Stimulated activated CD8-positive, alpha-beta memory T cell treated with anti-CD3 and anti-CD28 coated beads, Interleukin-15, amount 100 ng/mL, for 4 hours (primary cell): Measurements from ENCODE around the gene ZDBF2.
"Not testable (repeated sequence)": the region's sequence is repeated elsewhere in the genome, so short reads cannot be mapped to it uniquely, and the experiment has no call there.

ENCODE experiments used
- DNase-seq, 2 donors: peaks; one replicate each; pipeline ENCODE4 v3.0.0-alpha.2; 2020; ENCODE audit warnings: low read depth in 2 of 2

Gene ZDBF2

DNA sequence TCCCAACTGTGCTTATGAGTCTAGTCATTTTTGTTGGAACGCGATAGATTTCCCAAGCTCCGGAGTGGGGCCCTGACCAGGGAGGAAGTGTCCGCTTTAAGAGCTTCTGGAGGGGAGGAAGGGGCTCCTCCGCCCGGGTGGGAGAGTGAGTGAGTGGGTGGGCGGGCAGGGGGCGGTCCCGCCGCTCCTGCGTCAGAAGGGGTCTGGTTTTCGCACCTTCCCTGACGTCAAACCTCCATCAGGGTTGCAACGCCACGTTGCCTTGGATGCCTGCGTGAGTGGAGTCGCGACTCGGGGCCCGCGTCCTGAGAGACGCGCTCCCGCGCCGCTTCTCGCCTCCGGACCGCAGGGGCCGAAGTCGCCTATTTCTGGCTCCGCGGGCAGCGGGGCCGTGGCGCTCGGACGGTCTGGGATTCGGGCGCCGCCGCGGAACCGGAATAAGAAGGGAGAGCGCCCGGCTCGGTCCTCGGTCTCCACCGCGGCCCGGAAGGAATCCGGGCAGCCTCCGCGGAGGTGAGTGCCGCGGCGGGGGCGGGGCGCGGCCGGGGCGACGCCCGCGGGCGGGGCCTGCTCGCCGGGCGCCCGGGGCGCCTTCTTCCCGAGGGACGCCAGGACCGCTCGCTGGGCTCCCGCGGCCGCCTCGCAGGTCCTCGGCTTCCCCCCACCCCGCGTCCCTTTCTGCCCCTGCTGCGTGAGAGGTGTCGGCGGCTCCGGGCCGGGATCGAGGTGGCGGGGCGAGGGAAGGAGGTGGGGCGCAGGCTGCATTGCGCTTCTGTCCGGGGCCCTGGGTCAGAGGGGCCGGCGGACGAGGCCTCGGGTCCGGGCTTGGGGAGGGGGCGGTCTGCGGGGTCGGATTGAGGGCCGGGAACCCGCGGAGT, at the start of gene ZDBF2:
Gene ZDBF2 (plus strand): TSS at position 230 of the 878 bp plus-strand sequence. CDS start 7,187 bp downstream, outside the sequence.
- DNase-seq = peak; percentile 6 to 14

DNA sequence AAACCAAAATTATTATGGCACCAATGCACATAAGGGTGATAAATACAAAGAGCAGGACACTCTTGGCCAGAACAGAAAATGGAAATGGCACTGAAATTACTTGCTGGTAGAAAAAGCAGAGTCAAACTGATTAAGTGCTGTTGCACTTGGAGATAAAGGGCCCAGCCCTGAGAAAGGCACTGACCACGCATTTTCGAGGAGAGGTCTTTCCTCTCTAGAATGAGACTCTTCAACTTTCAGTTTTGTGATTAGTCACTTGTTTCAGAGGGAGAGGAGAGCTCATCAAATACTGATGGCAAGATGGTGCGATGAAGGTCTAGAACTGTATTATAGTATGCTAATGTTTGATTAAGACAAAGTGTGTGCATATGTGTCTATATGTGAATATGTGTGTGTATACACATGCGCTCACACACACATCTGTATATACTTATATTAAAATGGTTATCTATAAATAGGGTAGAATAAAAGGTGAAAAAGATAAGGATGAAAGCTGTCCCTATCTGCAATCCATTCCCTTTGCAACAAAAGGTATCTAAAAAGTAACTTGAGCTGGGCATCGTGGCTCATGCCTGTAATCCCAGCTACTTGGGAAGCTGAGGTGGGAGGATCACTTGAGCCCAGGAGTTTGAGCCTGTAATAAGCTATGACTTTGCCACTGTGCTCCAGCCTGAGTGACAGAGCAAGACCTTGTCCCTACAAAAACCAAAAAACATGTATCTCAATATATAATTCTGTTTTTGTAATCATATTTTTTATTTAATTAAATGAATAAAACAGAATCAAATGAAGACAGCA, 48.8 kb upstream of the ZDBF2 start:
- DNase-seq = no peak

DNA sequence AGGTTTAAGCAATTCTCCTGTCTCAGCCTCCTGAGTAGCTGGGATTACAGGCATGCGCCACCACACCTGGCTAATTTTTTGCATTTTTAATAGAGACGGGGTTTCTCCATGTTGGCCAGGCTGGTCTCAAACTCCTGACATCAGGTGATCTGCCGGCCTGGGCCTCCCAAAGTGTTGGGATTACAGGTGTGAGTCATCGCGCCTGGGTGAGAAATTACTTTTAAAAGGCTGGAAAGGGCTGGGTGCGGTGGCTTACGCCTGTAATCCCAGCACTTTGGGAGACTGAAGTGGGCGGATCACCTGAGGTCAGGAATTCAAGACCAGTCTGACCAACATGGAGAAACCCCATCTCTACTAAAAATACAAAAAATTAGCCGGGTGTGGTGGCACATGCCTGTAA, 45.8 kb upstream of the ZDBF2 start:
- not testable (repeated sequence) for DNase-seq

DNA sequence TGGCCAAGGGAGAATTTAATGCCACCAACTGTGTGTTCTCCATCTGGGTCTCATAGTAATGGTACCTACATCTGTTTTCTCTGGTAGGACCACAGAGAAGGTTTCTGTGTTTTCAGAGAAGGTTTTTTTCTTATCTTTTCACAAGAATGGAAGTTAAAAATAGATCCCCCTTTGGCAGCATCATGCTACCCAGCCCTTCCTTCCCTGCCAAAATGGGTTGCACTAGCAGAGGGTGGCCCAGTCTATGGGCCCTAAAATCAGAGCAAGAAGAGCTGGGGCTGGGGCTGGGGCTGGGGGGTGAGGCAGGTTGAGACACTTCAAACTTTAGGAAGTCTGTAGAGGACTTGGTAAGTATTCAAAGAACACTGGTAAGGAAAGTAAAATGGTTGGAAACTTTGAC, 44.8 kb upstream of the ZDBF2 start:
- DNase-seq = no peak

DNA sequence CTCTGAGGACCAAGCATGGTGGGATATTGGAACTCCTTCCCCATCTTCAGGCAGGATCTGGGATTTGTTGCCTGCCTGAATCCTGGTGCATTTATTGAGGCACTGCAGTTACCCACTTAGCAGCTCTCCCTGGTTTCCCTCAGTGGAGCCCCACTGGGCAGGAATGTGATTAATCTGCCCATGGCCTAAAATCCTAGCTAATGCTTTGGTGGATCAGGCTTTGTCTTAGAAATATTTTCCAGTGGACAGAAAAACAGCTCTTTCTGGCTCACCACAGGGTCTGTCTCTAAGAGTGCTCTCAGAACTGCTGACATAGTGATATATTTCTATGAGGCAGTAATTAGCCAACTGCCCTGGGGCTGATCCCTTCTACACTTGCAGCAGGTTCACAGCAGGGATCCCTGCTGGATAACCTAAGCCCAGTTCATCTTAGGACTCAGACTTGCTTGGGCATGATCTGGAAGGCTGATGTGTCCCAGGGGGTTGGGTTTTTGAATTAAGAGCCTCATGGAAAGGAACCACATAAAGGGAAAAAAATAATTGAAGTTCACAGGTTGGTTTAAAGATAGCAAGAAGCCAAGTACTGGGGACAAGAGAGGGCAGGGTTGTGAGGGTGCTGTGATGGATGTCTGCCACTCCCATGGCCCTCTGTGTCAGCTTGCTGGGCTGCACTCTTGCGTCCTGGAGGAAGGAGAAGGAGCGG, 44.3 kb upstream of the ZDBF2 start:
- DNase-seq = no peak

DNA sequence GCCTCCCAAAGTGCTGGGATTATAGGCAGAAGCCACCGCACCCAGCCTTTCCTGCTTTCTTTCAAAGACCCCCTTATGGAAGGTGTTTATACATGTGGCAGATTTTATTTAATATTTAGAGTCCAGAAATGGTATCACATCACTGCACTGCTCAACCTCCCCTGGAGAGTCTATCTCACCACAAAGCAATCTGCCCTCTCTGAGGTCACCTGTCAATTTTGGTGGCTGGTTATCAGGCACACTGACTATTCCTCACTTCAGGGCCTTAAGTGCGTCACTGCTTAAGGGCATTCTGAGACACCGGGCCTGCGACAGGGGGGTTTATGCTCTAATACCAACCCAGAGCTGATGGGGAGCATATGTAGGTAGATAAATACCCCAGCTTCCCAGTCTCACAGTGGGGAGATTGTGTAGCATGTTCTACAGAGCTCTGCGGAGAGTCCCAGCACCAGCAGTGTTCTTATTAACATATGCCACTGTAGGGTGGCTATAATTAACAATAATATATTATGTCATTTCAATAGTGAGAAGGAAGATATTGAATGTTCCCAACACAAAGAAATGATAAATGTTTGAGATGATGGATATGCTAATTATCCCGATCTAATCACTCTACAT, 42.7 kb upstream of the ZDBF2 start:
- no peak for DNase-seq

DNA sequence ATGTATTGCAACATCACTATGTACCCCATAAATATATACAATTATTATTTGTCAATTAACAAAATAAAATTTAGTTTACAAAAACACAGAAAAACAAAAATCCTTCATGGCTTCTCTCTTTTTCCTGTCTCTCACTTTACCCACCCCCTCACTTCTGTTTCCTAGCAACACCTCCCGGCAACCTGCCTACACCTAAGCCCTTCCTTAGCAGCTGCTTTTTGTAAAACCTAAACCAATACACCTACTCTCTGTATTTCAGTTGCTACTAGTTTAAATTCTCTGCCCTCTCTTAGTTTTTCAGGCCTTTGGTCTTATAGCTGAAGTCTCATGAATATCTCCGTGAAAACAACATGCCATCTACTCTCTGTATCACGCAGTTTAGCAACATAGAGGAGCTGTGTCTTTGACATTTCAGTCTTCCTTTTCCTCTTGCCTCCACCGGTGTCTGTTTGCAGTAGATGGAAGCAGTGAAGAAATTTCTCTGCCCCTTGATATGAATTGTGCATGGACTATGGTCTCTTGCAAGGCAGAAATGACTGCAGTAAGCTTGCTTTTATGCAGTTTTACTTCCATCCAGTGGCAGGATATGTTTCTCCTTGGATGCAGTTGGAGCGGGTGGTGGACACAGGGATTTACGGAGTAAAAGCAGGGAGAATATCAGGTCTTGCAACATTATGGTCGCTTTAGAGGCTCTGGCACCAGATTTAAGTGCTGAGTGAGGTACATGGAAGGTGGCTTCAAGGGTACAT, 42.0 kb upstream of the ZDBF2 start:
- DNase-seq = no peak

DNA sequence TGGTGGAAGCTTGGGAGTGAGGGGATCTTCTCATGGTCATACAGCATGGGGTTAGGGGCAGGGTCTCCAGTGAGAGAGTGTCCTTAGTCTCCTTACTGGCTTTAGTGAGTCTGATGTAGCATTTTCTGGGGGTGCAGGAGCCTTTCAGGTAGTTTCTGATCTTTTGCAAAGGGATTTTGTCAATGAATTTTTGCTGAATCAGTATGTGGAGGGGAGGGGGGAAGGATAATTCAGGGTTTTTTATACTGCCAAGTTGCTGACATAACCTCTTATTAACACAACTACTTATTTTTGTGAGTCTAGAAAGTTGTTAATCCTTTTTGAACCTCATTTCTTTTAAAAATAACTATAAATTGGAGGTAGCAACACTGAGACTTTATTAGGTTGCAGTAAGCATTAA, 35.3 kb upstream of the ZDBF2 start:
- DNase-seq = no peak

DNA sequence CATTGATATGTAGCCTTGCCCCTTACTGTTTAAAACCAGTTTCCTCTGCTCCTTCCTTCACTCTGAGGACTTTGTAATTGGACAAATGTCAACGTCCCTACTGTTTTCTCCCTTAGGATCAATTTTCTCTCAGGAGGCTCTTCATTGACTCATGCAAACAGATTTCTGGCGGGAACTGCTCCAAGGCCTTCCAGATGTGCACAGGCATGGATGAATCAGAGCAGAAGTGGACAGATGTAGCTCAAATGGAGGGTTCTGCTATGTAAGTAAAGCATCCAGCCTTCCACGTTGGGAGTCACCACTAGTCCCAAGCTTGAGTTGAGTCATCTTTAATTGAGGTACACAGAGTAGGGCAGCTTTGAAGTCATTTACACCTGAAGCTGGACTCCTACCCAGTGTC, 34.1 kb upstream of the ZDBF2 start:
- no peak for DNase-seq

DNA sequence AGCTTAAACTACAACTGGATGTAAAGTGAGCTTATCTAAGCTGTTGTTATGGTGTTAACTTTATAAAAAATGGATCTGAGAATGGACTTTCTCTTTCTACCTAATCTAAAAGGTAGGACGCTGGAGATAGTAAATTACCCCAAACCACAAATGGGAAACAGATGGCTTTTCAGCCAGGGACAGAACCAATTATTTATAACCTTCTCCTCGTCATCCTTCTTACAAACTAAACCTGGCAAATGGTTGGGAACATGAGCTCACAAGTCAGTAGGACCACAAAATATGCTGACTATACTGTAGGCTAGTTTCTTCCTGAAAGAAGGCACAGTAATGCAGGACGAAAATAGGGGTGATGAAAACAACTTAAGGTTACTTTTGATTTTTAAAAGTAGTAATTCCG, 32.7 kb upstream of the ZDBF2 start:
- DNase-seq = no peak

DNA sequence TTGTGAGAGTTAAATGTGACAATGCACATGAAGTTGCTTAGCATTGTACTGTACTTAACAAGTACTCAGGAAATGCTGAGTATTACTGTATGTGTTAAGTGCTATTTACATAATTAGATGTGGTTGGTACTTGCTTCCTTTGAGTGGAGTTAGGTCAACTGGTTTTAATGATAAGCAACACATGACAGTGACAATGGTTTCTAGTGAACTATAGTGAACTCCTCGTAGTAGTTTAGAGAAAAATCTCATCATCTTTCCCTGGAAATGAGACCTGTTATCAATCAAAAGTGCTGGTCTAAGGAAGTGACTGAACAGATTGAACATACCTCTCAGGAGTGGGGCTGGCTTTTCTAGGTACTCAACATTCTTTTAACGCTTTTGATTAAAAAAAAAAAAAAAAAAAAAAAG, 29.2 kb upstream of the ZDBF2 start:
- DNase-seq = no peak

DNA sequence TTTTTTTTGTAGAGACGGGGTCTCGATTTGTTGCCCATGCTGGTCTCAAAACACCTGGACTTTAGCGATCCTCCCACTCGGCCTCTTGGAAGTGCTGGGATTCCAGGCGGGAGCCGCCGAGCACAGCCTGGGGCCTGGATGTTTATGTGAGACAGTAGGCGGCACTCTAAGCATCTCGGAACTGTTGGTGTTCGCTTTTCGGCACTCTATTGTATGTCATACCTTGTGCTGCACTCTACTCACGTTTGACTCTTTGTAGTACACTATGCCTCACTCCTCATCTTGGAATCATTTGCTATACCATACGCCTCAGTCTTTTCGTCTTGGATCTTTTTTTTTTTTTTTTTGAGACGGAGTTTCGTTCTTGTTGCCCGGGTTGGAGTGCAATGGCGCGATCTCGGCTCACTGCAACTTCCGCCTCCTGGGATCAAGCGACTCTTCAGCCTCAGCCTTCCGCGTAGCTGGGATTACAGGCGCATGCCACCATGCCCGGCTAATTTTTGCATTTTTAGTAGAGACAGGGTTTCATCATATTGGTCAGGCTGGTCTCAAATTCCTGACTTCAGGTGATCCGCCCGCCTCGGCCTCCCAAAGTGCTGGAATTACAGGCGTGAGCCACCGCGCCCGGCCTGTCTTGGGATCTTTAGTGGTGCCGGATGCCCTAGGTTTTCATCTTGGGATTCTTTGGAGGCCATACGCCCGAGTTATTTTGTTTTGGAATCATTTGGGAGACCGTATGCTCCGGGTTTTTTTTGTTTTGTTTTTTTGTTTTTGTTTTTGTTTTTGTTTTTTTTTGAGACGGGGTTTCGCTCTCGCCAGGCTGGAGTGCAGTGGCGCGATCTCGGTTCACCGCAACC, 24.2 kb upstream of the ZDBF2 start:
- DNase-seq = no peak

DNA sequence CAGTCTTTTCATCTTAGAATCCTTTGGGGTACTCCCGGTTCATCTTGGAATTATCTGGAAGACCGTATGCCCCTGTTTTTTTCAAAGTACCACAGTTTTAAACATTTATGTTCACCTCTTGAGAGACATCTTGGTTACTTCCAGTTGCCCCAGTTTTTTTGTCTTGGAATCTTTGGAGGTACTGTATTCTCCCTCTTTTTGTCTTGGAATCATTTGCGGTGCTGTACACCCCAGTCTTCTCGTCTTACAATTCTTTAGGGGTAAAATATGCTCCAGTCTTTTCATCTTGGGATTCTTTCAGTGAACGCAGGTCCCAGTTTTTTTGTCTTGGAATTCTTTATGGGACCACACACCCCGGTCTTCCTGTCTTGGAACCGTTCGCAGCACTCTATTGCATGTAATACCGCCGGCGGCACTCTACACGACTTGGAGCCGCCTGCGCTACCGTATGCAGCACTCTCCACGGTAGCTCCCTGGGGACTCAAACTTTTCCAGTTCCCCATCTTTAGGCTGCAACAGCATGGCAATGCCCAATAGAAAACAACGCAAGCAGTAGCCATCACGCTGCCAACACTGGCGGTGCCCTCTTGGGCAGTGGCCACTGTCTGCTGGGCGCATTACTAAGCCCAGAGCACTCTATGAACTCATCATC, 21.2 kb upstream of the ZDBF2 start:
- DNase-seq = no peak

DNA sequence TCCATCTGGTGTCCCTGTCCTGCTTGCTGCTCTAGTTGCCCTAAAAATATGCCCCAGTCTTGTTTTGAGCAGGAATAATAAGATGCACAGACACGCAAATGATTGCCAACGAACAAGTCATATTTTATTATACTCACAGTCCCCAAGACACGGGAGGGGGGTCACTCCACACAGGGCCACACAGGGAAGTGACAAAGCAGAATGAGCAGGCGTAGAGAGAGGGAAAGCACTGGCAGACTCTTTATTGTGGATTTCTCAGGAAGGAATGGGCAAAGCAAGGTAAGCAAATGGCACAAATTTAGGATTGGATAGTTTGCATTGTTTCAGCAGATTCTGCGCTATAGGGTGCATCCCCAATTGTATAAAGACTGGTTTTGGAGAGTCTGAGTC, 20.7 kb upstream of the ZDBF2 start:
- no peak for DNase-seq

DNA sequence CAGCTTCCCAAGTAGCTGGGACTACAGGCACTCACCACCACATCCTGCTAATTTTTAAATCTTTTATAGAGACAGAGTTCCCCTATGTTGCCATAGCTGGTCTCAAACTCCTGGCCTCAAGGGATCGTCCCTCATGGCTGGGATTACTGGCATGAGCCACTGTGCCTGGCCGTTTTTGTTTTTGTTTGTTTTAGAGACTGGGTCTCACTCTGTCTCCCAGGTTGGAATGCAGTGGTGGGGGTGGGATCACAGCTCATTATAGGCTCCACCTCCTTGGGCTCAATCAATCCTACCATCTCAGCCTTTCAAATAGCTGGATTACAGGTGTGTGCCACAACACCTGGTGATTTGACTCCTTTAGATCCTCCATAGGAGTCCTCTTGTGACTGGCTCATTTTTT, 19.5 kb upstream of the ZDBF2 start:
- DNase-seq = no peak

DNA sequence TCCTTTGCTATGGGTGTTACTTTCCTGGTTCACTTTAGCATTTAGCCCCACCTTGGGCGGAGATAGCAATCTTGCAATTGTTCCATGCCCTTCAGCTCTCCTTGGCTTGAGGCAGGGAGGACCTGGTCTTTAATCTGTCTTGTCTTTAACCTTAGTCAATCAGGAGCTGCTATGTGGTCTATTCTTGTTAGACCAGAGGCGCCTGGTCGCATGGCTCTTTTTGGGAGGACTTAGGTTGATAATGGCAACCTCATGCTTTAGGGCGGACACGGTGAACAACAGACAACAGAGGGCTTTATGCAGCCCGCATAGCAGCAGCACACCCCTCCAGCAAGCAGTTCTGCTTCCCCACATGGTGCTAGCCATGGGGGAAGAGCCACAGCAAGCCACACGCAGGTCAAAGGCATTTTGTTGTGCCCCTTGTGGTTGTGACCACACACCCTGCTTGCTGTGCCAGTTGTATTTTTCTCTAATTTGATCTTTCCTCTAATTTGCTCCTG, 17.7 kb upstream of the ZDBF2 start:
- no peak for DNase-seq

DNA sequence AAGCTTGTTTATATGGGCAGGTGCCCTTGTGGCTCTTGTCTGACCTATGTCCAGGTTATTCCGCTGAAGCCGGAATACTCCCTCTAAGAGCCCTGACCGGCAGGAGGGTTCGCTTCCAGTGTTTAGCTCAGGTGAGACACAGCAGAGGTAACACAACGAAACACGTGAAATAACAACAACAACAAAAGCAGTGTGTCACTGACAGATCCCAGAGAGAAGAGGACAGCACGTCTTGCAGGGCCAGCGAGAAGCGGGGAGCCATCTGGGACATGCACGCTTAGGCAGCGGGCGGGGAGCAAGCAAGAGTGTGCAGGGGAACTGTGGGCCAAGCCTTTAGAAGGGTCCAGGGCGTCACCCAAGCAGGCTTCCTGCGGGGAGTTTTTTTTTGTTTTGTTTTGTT, 17.1 kb upstream of the ZDBF2 start:
- no peak for DNase-seq

DNA sequence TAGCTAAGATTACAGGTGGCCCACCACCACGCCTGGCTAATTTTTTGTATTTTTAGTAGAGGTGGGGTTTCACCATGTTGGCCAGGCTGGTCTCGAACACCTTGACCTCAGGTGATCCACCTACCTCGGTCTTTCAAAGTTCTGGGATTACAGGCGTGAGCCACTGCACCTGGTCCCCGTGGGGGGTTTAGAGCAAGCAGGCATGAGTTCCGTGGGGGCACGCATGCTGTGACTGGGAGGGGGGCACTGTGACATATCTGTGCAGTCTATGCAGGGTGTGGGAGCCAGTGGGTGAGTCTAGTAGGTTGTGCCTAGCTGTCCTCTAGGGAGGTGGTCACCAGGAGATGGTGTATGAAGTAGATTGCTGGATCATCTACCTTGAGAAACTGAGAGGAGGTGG, 16.6 kb upstream of the ZDBF2 start:
- DNase-seq = no peak

DNA sequence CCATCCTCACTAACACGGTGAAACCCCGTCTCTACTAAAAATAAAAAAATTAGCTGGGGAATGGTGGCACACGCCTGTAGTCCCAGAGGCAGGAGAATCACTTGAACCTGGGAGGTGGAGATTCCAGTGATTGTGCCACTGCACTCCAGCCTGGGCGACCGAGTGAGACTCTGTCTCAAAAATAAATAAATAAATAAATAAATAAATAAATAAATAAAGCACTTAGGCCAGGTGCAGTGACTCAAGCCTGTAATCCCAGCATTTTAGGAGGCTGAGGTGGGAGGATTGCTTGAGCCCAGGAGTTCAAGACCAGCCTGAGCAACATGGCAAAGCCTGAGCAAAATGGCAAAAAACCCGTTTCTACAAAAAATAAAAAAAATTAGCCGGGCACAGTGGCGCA, 15.8 kb upstream of the ZDBF2 start:
- DNase-seq = not testable (repeated sequence)
